ENCODE measurements around the gene RBM12.

RBM12 gene

DNA sequence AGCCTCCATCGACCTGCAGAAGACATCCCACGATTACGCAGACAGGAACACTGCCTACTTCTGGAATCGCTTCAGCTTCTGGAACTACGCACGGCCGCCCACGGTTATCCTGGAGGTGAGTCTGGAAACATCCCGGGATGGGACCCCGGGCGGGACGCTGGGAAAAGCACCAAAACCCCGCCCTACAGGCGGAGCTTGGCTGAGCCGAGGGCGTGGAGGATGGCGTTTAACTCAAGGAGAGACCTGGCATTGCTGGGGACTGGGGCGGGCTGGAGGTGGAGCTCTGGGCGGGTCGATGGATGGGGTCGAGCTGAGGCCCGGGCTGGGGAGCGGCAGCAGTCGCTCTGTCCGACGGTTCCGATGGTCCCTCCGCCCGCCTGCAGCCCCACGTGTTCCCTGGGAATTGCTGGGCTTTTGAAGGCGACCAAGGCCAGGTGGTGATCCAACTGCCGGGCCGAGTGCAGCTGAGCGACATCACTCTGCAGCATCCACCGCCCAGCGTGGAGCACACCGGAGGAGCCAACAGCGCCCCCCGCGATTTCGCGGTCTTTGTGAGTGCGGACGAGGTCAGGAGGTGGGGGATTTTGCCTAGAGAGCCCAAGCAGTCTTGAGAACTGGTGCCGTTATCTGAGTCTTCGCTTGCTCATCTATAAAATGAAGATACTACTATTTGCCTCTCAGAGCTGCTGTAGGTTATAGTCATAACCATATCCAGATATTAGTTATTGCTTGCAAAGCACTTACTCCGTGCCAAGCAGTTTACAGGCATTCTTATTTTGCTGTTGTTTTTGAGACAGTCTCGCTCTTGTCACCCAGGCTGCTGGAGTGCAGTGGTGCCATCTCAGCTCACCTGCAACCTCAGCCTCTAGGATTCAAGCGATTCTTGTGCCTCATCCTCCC lies 45.3 kb downstream of the RBM12 start:
- DNase-seq = peak; percentile 98 to 99

GRCh38 chr20:35618263-35619131 lies 46.2 kb downstream of the RBM12 start:
- peak in 1 of 2 experiments; percentile 75 for DNase-seq

DNA sequence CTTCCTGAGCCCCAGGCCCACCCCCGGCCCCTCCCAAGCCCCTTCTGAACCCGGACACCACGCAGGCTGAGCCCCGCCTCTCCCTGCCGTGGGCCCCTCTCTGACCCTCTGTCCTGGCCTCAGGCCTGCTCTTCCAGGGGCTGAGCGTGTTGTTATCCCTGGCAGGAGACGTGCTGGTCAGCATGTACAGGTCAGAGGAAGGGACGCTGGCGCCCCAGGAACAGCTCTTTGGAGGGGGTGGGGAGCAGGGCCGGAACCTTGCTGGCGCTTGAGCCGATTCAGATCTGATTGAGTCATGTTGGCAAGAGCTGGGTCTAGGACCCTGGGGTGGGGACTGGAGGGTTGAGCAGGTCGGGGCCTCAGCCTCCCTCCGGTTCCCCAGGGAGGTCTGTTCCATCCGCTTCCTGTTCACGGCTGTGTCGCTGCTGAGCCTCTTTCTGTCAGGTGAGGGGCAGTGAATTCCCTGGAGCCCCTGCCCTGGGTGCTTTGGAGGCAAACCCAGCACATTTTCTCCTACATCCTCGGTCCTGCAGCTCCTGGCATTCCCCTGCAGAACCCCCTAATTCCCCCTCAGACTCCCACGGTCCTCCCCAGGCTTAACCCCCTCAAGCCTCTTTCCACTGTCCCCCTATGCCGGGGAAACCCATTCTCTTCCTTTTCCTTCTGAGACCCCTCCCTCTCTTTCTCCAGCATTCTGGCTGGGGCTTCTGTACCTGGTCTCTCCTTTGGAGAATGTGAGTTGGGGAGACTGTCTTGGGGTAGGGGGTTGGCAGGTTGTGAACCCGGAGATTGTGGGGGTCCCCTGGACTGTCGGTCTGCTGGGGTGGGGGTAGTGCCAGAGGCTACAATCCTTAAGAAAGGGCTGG lies 47.1 kb downstream of the RBM12 start:
- peak; percentile 91 for DNase-seq

GRCh38 chr20:35616465-35617396 lies 48.0 kb downstream of the RBM12 start:
- peak; percentile 95 to 100 for DNase-seq

DNA sequence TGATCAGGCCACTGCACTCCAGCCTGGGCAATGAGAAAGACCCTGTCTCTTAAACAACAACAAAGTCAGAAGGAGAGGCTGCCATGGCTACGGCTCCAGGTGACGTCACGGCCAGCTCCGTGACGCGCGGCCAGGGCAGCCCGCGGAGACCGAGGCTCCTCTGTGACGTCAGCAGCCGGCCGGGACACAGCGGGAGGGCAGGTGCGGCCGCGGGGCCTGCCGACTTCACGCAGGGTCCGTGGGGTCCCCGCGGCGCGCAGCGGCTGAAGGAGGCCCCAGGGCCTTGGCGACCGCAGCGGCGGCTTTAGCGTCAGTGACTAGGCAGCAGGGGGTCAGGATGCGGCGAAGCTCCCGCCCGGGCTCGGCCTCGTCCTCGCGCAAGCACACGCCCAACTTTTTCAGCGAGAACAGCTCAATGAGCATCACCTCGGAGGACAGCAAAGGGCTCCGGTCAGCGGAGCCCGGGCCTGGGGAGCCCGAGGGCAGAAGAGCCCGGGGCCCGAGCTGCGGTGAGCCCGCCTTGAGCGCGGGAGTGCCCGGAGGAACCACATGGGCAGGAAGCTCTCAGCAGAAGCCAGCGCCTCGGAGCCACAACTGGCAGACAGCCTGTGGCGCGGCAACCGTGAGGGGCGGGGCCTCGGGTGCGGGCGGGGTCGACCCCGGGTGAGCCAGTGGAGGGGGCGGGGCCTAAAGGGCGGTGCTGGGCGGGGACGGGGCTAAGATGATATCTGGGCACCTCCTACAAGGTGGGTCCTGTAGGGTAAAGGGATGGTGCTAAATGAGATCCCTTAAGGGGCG lies 48.8 kb downstream of the RBM12 start, which contains the start of gene SPAG4:
SPAG4 (plus strand) TSS at position 163 of the 798 bp plus-strand sequence; CDS start at position 338, 175 bp downstream.
- peak; percentile 86 to 100 for DNase-seq

- no peak for DNase-seq
Measured at GRCh38 chr20:35611482-35611881, 53.2 kb downstream of the RBM12 start.

GRCh38 chr20:35610833-35611427 lies 53.8 kb downstream of the RBM12 start:
- no peak for DNase-seq

- DNase-seq = no peak
Measured at GRCh38 chr20:35607003-35607735, 57.5 kb downstream of the RBM12 start.

- DNase-seq = no peak
Measured at GRCh38 chr20:35606127-35606526, 58.6 kb downstream of the RBM12 start.

DNA sequence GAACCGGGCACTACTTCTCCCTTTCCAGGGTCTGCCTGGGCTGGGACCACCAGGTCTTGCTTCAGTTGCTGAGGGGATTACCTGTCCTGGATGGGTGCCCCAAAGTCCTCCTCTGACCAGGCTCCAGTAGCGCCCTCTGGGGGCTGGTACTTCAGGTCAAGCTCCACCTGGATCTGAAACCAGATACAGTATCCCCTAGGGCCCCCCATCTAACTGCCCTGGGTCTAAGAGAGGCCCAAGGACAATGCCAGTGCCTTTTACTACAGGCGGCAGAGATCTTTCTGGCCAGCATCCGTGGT lies 60.3 kb downstream of the RBM12 start:
- DNase-seq = peak; percentile 48 to 53

- no peak for DNase-seq
Measured at GRCh38 chr20:35603695-35604448, 60.8 kb downstream of the RBM12 start.

- DNase-seq = no peak
Measured at GRCh38 chr20:35602851-35603495, 61.7 kb downstream of the RBM12 start.

DNA sequence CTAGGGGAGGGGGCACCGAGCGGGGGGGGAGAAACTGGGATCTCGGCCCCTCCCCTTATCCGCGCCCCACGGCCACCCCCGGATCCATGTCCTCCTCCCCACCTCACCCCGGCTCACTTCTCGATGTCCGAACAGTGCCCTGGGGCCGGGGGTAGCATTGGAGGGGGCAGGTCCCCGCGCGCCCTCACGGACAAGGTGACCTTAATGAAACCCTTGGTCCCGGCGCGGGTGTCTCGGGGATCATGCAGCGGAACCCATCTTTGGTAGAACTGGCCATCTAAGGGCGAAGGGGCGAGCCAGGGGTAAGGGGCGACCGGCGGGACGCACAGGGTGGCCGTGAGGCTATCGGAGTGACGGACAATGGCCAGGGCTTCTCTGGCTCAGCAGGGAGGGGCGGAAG lies 62.7 kb downstream of the RBM12 start:
- DNase-seq = no peak

DNA sequence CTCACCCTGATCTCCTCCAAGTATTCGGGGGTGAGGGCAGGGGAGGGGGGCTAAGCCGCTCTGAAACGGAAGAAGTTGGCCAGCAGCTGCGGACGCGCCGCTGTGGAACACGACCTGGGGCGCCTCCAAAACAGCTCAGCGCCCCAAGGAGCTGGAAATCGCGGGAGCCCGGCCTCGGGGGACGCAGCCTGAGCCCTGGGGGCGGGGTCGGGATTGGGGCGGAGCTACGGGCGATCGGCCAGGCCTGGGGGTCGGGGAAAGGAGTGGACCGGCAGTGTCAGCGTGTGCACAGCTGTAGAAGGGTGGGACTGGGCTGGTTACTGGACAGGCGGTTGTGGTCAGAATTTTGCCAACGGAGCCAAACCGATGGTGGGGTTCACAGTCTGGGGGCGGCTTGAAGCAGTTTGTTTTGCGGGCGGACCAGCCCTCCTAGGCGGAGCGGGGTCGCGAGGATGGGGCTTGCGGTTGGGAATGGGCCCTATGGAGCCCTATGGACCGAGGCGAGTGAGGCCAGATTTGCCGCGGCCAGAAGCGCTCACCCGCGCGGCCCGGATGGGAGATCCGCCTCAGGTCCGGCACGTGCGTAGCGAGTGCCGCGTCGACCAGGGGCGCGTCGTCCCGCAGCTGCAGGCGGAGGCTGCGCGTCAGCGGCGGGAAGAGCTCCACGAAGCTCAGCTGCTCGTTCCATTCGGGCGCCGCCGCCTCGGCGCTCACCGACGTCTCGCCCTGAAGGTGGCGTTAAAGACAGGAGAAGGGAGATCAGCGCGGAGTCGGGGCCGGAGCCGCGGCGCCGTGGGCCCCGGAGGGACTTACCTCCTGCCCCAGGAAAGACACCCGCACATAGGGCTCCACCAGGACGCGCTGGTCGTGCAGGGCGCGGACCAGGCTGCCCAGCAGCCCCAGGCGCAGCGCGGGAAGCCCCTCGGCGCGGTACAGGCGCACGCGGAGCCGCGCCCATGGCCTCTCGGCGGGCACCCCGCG lies 63.4 kb downstream of the RBM12 start:
- peak; percentile 51 to 86 for DNase-seq

DNA sequence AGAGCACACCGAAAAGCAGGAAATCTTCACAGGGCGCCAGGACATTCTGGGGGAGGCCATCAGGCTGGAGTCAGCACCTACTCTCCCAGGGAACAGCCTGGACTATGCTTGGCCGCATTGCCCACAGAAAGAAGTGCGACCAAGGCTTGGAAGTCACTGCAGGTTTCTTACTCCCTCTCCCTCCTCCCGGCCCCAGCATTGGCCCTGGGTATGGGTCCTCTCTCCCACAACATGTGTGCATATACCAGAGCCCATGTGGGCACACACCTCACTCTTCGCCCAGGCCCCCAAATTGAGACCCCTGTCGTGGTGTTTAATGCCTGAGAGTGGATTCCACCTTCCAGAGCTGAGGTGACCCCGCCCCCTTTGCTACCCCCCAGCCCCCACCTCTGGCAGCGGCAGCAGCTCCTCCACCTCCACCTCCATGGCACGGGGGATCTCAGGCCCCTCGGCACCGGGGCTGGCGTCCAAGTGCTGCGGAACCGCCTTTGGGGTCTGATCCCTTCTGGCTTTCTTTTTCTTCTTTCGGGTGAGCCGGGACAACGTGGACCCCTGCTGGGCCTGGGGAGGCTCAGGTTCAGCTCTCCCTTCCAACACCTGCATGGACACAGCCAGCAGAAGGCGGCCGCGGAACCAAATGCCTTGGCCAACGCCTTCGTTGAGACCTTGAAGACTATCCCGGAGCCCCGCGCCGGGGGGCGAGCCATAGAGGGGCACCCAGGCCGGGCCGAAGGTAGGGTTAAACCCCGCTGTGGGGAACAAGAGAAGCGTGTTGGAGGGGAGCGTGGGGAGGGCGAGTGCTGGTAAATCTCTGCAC lies 64.3 kb downstream of the RBM12 start:
- DNase-seq = no peak

GRCh38 chr20:35599776-35600120 lies 65.0 kb downstream of the RBM12 start:
- DNase-seq = no peak

Data from SW 1271 (cell line).